Measurements from ENCODE around the gene POLN. TPM values are rescaled to one million over a fixed set of nuclear protein-coding genes. Genes with fewer than 3 reads are reported as not detected.
"Not testable (repeated sequence)": the region's sequence is repeated elsewhere in the genome, so short reads cannot be mapped to it uniquely, and the experiment has no call there.

Gene POLN
- total RNA-seq, 2 donors from 2014 or later: 1.6 to 2.8 TPM

GRCh38 chr4:2219233-2219760 is 22.6 kb downstream of the POLN start:
- TF ChIP-seq, protein P1, sequence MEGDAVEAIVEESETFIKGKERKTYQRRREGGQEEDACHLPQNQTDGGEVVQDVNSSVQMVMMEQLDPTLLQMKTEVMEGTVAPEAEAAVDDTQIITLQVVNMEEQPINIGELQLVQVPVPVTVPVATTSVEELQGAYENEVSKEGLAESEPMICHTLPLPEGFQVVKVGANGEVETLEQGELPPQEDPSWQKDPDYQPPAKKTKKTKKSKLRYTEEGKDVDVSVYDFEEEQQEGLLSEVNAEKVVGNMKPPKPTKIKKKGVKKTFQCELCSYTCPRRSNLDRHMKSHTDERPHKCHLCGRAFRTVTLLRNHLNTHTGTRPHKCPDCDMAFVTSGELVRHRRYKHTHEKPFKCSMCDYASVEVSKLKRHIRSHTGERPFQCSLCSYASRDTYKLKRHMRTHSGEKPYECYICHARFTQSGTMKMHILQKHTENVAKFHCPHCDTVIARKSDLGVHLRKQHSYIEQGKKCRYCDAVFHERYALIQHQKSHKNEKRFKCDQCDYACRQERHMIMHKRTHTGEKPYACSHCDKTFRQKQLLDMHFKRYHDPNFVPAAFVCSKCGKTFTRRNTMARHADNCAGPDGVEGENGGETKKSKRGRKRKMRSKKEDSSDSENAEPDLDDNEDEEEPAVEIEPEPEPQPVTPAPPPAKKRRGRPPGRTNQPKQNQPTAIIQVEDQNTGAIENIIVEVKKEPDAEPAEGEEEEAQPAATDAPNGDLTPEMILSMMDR (IDR thresholded peaks at IDR 0.05): no peak
- Histone ChIP-seq H3K27ac (no peak overlapping the region), H3K36me3 (no peaks in the 10 kb centered on the region), H3K27me3 (no peaks in the 10 kb centered on the region), H3K9ac (ENCODE audit: low read depth in 2 of 2, low read length in 2 of 2) (no peak overlapping the region), H3K4me1 (no peaks in the 10 kb centered on the region), H3K4me3 (no peak overlapping the region), H3K9me3 (no peaks in the 10 kb centered on the region)
- DNase-seq: no peak
- intact Hi-C loops (cut with DNase I): no loop called here

DNA sequence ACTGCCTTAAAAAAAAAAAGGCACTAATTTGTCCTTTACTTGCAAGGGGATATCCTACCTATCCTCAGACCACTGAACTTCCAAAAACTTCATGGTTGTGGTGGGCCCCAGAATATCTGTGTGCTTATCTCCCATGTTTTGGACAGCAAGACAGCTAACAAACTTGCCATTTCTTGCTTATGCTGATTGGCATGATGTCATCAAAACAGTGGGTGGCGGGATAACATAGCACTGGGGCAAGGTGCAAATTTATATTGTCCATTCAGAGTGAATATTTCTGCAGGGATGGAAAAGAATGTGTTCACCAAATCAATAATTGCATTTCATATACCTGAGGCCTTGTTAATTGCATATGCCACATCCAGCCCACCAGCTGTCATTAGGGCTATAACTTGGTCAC is 23.5 kb downstream of the POLN start:
- no peaks in the 10 kb centered on the region for H3K4me1 ChIP-seq
- no peak overlapping the region for H3K9ac ChIP-seq (ENCODE audit: low read depth in 2 of 2, low read length in 2 of 2)
- no peaks in the 10 kb centered on the region for H3K27me3 ChIP-seq
- no peak overlapping the region for H3K27ac ChIP-seq
- no peaks in the 10 kb centered on the region for H3K36me3 ChIP-seq
- intact Hi-C loops (cut with DNase I): no loop called here
- H3K4me3 ChIP-seq: no peak overlapping the region
- H3K9me3 ChIP-seq: no peaks in the 10 kb centered on the region
- TF ChIP-seq, protein P1 (IDR thresholded peaks at IDR 0.05): no peak
- DNase-seq: no peak

GRCh38 chr4:2217726-2218125 is 24.2 kb downstream of the POLN start:
- no peak overlapping the region for H3K27ac ChIP-seq
- no peak for DNase-seq
- H3K36me3 ChIP-seq: no peaks in the 10 kb centered on the region
- H3K27me3 ChIP-seq: no peaks in the 10 kb centered on the region
- intact Hi-C loops (cut with DNase I): no loop called here
- H3K4me3 ChIP-seq: no peak overlapping the region
- H3K9ac ChIP-seq (ENCODE audit: low read depth in 2 of 2, low read length in 2 of 2): no peak overlapping the region
- H3K9me3 ChIP-seq: no peaks in the 10 kb centered on the region
- TF ChIP-seq, protein P1 (IDR thresholded peaks at IDR 0.05): no peak
- H3K4me1 ChIP-seq: no peaks in the 10 kb centered on the region

GRCh38 chr4:2212831-2213230 is 29.1 kb downstream of the POLN start:
- H3K27ac ChIP-seq: no peak overlapping the region
- H3K4me3 ChIP-seq: no peak overlapping the region
- no peaks in the 10 kb centered on the region for H3K4me1 ChIP-seq
- intact Hi-C loops (cut with DNase I): no loop called here
- DNase-seq: no peak
- H3K9me3 ChIP-seq: no peaks in the 10 kb centered on the region
- H3K27me3 ChIP-seq: no peaks in the 10 kb centered on the region
- TF ChIP-seq, protein P1 (IDR thresholded peaks at IDR 0.05): no peak
- no peaks in the 10 kb centered on the region for H3K36me3 ChIP-seq
- no peak overlapping the region for H3K9ac ChIP-seq (ENCODE audit: low read depth in 2 of 2, low read length in 2 of 2)

DNA sequence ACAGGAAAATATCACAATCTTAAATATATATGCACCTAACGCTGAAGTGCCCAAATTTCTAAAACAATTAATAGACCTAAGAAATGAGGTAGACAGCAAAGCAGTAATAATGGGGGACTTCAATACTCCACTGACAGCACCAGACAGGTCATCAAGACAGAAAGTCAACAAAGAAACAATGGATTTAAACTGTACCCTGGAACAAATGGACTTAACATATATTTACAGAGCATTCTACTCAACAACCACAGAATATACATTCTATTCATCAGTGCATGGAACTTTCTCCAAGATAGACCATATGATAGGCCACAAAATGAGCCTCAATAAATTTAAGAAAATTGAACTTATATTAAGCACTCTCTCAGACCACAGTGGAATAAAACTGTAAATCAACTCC is 39.1 kb downstream of the POLN start:
- H3K9ac ChIP-seq (ENCODE audit: low read depth in 2 of 2, low read length in 2 of 2); H3K27ac ChIP-seq; H3K36me3 ChIP-seq; H3K9me3 ChIP-seq; DNase-seq; H3K27me3 ChIP-seq; intact Hi-C loops (cut with DNase I); H3K4me1 ChIP-seq; H3K4me3 ChIP-seq: not testable (repeated sequence)

DNA sequence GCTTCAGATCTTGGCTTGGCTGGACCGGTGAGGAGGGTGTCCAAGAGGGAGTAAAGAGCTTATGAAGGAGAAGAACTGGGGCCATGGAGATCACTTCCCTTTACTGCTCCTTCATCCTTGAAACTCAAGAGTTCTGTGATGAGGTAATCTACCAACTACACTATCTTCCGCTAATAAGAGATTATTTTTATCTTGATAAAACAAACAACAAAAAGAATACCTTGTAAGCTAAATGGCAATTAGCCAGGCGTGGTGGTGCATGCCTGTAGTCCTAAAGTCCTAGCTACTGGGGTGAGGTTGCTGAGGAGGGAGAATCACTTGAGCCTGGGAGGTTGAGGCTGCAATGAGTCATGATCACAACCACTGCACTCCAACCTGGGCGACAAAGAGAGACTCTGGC is 47.4 kb downstream of the POLN start:
- no peak for DNase-seq
- TF ChIP-seq, protein P1 (IDR thresholded peaks at IDR 0.05): no peak
- no peaks in the 10 kb centered on the region for H3K9me3 ChIP-seq
- intact Hi-C loops (cut with DNase I): loop anchor here (10.0 kb wide), 2 partner anchors 360 to 440 kb away; no protein-coding TSS in a partner anchor
- no peaks in the 10 kb centered on the region for H3K4me1 ChIP-seq
- H3K9ac ChIP-seq (ENCODE audit: low read depth in 2 of 2, low read length in 2 of 2): no peak overlapping the region
- H3K27me3 ChIP-seq: no peaks in the 10 kb centered on the region
- H3K4me3 ChIP-seq: no peak overlapping the region
- H3K27ac ChIP-seq: no peak overlapping the region
- no peaks in the 10 kb centered on the region for H3K36me3 ChIP-seq
